ENCODE measurements around the gene LSM5.

Gene LSM5

GRCh38 chr7:32464641-32465416 is 25.4 kb downstream of the LSM5 start:
- in situ Hi-C loops (cut with MboI; ENCODE audit: low sequenced_read_pairs), result loop anchor here (25.0 kb wide), 1 partner anchor 728 kb away; no protein-coding TSS in a partner anchor

GRCh38 chr7:32462977-32463376 is 27.2 kb downstream of the LSM5 start:
- in situ Hi-C loops (cut with MboI; ENCODE audit: low sequenced_read_pairs), result loop anchor here (25.0 kb wide), 1 partner anchor 726 kb away; no protein-coding TSS in a partner anchor

GRCh38 chr7:32462451-32462850 is 27.7 kb downstream of the LSM5 start:
- in situ Hi-C loops (cut with MboI; ENCODE audit: low sequenced_read_pairs), result loop anchor here (25.0 kb wide), 1 partner anchor 725 kb away; no protein-coding TSS in a partner anchor

- in situ Hi-C loops (cut with MboI; ENCODE audit: low sequenced_read_pairs), result loop anchor here (25.0 kb wide), 1 partner anchor 724 kb away; no protein-coding TSS in a partner anchor
Observed at GRCh38 chr7:32461484-32461883, 28.7 kb downstream of the LSM5 start.

GRCh38 chr7:32459788-32460187 is 30.4 kb downstream of the LSM5 start:
- in situ Hi-C loops (cut with MboI; ENCODE audit: low sequenced_read_pairs), result loop anchor here (25.0 kb wide), 1 partner anchor 722 kb away; no protein-coding TSS in a partner anchor

GRCh38 chr7:32458025-32458424 is 32.2 kb downstream of the LSM5 start:
- in situ Hi-C loops (cut with MboI; ENCODE audit: low sequenced_read_pairs), result loop anchor here (25.0 kb wide), 1 partner anchor 721 kb away; no protein-coding TSS in a partner anchor

GRCh38 chr7:32453341-32454011 is 36.7 kb downstream of the LSM5 start:
- in situ Hi-C loops (cut with MboI; ENCODE audit: low sequenced_read_pairs), result loop anchor here (25.0 kb wide), 1 partner anchor 716 kb away; no protein-coding TSS in a partner anchor

GRCh38 chr7:32447218-32447617 is 43.0 kb downstream of the LSM5 start:
- in situ Hi-C loops (cut with MboI; ENCODE audit: low sequenced_read_pairs), result no loop called here

- in situ Hi-C loops (cut with MboI; ENCODE audit: low sequenced_read_pairs), result no loop called here
Observed at GRCh38 chr7:32436146-32436928, 53.8 kb downstream of the LSM5 start.

Data from HL-60/S4 (cell line).